Parathyroid adenoma (tissue), 2 donors: ENCODE results near the gene DLD.

Source experiments
- H2AFZ ChIP-seq: fragments of 300-600 bp; sonication (generic); one replicate; pipeline ENCODE4 v1.7.0; 2017; ENCODE audit warnings: antibody characterized with exemption, mild to moderate bottlenecking
- H3K27ac ChIP-seq: fragments of 300-600 bp; sonication (generic); one replicate; pipeline ENCODE4 v1.7.0; 2017
- H3K27me3 ChIP-seq: fragments of 300-600 bp; sonication (generic); one replicate; pipeline ENCODE4 v1.7.0; 2017; ENCODE audit warnings: low read length; ENCODE audit not compliant: control insufficient read depth, insufficient read depth
- H3K36me3 ChIP-seq: fragments of 300-600 bp; sonication (generic); one replicate; pipeline ENCODE4 v1.7.0; 2017; ENCODE audit warnings: low read length; ENCODE audit not compliant: control insufficient read depth, insufficient read depth
- H3K4me1 ChIP-seq: fragments of 300-600 bp; sonication (generic); one replicate; pipeline ENCODE4 v1.7.0; 2017; ENCODE audit warnings: control low read depth
- H3K4me2 ChIP-seq: fragments of 300-600 bp; sonication (generic); one replicate; pipeline ENCODE4 v1.7.0; 2017; ENCODE audit warnings: low read length
- H3K4me3 ChIP-seq: fragments of 300-600 bp; sonication (generic); one replicate; pipeline ENCODE4 v1.7.0; 2017; ENCODE audit warnings: low read depth, low read length
- H3K79me2 ChIP-seq: fragments of 300-600 bp; sonication (generic); one replicate; pipeline ENCODE4 v1.7.0; 2017; ENCODE audit warnings: control low read depth
- H3K9ac ChIP-seq: fragments of 300-600 bp; sonication (generic); one replicate; pipeline ENCODE4 v1.7.0; 2017; ENCODE audit warnings: mild to moderate bottlenecking
- H3K9me3 ChIP-seq: fragments of 300-600 bp; sonication (generic); one replicate; pipeline ENCODE4 v1.7.0; 2017; ENCODE audit warnings: low read length; ENCODE audit not compliant: control insufficient read depth
- TF ChIP-seq, protein P1 (sequence below): fragments of 300-600 bp; sonication (generic); IDR thresholded peaks from one replicate; pipeline ENCODE4 v1.7.0; 2017; ENCODE audit warnings: antibody characterized with exemption, mild to moderate bottlenecking
- donor health status: primary hyperparathyroidism.

The DLD gene

DNA sequence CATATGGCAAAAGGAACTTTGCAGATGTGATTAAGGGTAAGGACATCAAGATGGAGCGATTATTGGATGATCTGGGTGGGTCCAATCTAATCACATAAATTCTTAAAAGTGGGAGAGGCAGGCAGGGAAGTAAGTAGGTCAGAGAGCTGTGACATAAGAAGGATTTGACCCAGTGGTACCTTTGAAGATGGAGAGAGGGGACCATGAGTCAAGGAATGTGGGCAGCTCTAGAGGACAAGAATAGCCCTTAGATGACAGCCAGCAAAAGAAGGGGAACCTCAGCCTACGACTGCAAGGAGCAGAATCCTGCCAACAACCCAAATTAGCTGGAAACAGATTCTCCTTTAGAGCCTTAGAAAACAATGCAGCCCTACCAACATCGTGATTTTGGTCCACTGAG is 77.5 kb downstream of the DLD start:
- Histone ChIP-seq H3K4me2 (no peak overlapping the region), H3K36me3 (no peaks in the 10 kb centered on the region), H3K27me3 (no peaks in the 10 kb centered on the region), H3K27ac (no peak overlapping the region), H3K9me3 (no peaks in the 10 kb centered on the region), H3K4me3 (no peak overlapping the region), H2AFZ (no peak overlapping the region), H3K4me1 (no peaks in the 10 kb centered on the region), H3K9ac (no peak overlapping the region), H3K79me2 (no peaks in the 10 kb centered on the region)
- TF ChIP-seq, protein P1, sequence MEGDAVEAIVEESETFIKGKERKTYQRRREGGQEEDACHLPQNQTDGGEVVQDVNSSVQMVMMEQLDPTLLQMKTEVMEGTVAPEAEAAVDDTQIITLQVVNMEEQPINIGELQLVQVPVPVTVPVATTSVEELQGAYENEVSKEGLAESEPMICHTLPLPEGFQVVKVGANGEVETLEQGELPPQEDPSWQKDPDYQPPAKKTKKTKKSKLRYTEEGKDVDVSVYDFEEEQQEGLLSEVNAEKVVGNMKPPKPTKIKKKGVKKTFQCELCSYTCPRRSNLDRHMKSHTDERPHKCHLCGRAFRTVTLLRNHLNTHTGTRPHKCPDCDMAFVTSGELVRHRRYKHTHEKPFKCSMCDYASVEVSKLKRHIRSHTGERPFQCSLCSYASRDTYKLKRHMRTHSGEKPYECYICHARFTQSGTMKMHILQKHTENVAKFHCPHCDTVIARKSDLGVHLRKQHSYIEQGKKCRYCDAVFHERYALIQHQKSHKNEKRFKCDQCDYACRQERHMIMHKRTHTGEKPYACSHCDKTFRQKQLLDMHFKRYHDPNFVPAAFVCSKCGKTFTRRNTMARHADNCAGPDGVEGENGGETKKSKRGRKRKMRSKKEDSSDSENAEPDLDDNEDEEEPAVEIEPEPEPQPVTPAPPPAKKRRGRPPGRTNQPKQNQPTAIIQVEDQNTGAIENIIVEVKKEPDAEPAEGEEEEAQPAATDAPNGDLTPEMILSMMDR = no peak

DNA sequence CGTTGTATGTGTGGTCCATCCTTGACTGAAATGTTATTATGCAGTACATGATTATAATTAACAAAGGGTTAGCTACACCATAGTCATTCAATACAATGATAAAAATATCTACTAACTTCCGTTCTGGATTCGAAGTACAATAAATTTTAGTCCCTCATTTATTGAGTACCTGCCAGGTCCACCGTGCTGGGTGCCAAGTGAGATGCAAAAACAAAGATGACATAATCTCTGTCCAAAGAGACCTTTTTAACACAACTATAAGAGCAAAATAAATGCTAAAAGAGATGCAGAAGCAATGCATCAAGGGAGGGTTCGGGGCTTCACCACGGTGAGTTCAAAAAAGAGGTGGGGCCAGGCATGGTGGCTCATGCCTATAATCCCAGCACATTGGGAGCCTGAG is 78.9 kb downstream of the DLD start:
- H3K4me2 ChIP-seq = no peak overlapping the region
- H3K4me3 ChIP-seq = no peak overlapping the region
- no peak overlapping the region for H3K9ac ChIP-seq
- no peaks in the 10 kb centered on the region for H3K9me3 ChIP-seq
- H3K79me2 ChIP-seq = no peaks in the 10 kb centered on the region
- H3K36me3 ChIP-seq = no peaks in the 10 kb centered on the region
- H3K27me3 ChIP-seq = no peaks in the 10 kb centered on the region
- H3K4me1 ChIP-seq = no peaks in the 10 kb centered on the region
- H2AFZ ChIP-seq = no peak overlapping the region
- TF ChIP-seq, protein P1 = no peak
- H3K27ac ChIP-seq = no peak overlapping the region
